ENCODE results near the gene CTNND2. TPM values are rescaled to one million over a fixed set of nuclear protein-coding genes. Genes with fewer than 3 reads are reported as not detected.

Gene CTNND2
- total RNA-seq, 1 experiment from 2014 or later, result 7.0 TPM

- no peak for DNase-seq
- no peak overlapping the region; a peak in 2 of 7 replicates for H3K27ac Mint-ChIP-seq
Observed at GRCh38 chr5:11504886-11505193, 399.4 kb downstream of the CTNND2 start.

More at GRCh38 chr5:11504886-11505193, 399.4 kb downstream of the CTNND2 start:
- Histone ChIP-seq H4K91ac (ENCODE audit: insufficient read length, low read depth, low read length) (no peak overlapping the region), H4K5ac (ENCODE audit: insufficient read length, low read depth, low read length) (no peak overlapping the region), H4K8ac (replicated peaks; ENCODE audit: insufficient read length, low read depth, low read length) (no peak overlapping the region), H3T11ph (ENCODE audit: low read length) (no peak overlapping the region), H3K27ac (ENCODE audit: insufficient read length, low read depth, low read length) (no peak overlapping the region), H3K4me2 (ENCODE audit: insufficient read depth, insufficient read length, low read length) (no peak overlapping the region), H2BK15ac (ENCODE audit: low read depth, low read length) (no peak overlapping the region), H3K27me3 (ENCODE audit: insufficient read depth, low read length) (no peaks in the 10 kb centered on the region), H2AK5ac (ENCODE audit: insufficient read length, low read length) (no peak overlapping the region), H3K23ac (ENCODE audit: insufficient read length, low read depth, low read length) (no peak overlapping the region), H3K79me1 (ENCODE audit: insufficient read depth, low read depth, low read length, poor library complexity, severe bottlenecking) (no peaks in the 10 kb centered on the region), H3K9me3 (ENCODE audit: control insufficient read depth, low read depth, low read length) (no peaks in the 10 kb centered on the region), H2BK20ac (ENCODE audit: low read depth, low read length, poor library complexity, severe bottlenecking) (no peak overlapping the region), H3K56ac (ENCODE audit: insufficient read length, low read depth, low read length) (no peak overlapping the region), H3K9ac (ENCODE audit: extremely low read depth, insufficient read length, low read length) (no peak overlapping the region), H2BK5ac (ENCODE audit: insufficient read length, low read length) (no peak overlapping the region), H2AFZ (ENCODE audit: low read length) (no peak overlapping the region), H3K4me1 (ENCODE audit: insufficient read depth, low read length) (no peaks in the 10 kb centered on the region), H3K14ac (ENCODE audit: insufficient read depth, low read length) (no peak overlapping the region), H3K4ac (ENCODE audit: low read depth, low read length) (no peak overlapping the region), H2BK120ac (ENCODE audit: low read depth, low read length, poor library complexity, severe bottlenecking) (no peak overlapping the region), H4K20me1 (ENCODE audit: control insufficient read depth, insufficient read depth, insufficient read length) (no peaks in the 10 kb centered on the region), H3K18ac (ENCODE audit: insufficient read length, low read depth, low read length) (no peak overlapping the region), H2BK12ac (ENCODE audit: insufficient read length, low read depth, low read length) (no peak overlapping the region), H3K23me2 (ENCODE audit: insufficient read length, low read depth, low read length, poor library complexity, severe bottlenecking) (no peaks in the 10 kb centered on the region), H3K79me2 (ENCODE audit: insufficient read depth, low read length) (no peaks in the 10 kb centered on the region)
- WGBS (ENCODE audit: extremely low coverage, insufficient read length, low lambda C conversion rate), result no CpG with 5 or more reads among the region's 3 CpGs
- H3K27me3 Mint-ChIP-seq (ENCODE audit: low read depth), result no peaks in the 10 kb centered on the region
- H3K36me3 Mint-ChIP-seq (ENCODE audit: insufficient read depth in 1 of 3, low read depth in 3 of 3), result no peaks in the 10 kb centered on the region; a peak in 1 of 7 replicates
- H3K4me3 Mint-ChIP-seq, result no peak overlapping the region
- H3K4me1 Mint-ChIP-seq, result peaks cover 13 to 25% of the 10 kb centered on the region in 2 experiments
- no peaks in the 10 kb centered on the region for H3K9me3 Mint-ChIP-seq
- no peak for TF ChIP-seq CTCF (conservative IDR thresholded peaks at IDR 0.05)
